Loucy (cell line): ENCODE results near the gene PICK1.

ENCODE experiments used
- CTCF ChIP-seq: fragments of 200-600 bp; sonication (generic); conservative IDR thresholded peaks from 2 replicates; pipeline ENCODE4 v1.5.1; 2014; ENCODE audit warnings: mild to moderate bottlenecking, antibody characterized with exemption, low read length
- EZH2phosphoT487 ChIP-seq: fragments of 200-600 bp; IDR thresholded peaks from 2 replicates; pipeline ENCODE4 v1.6.1; 2018; ENCODE audit warnings: antibody characterized with exemption, mild to moderate bottlenecking, moderate library complexity, borderline replicate concordance

GRCh38 chr22:38029901-38030300, 27.3 kb upstream of the PICK1 start:
- TF ChIP-seq EZH2phosphoT487 (no peak), CTCF (no peak)
